NCI-H1092 treated with DMSO at 0.1 percent for 48 hours (cell line): Measurements from ENCODE around the gene MICAL2.

Experiments used
- DNase-seq: peaks from one replicate; lab custom pipeline; 2025; lab: John Stamatoyannopoulos, UW

Gene MICAL2

GRCh38 chr11:12272821-12273617 lies 162.6 kb downstream of the MICAL2 start:
- DNase-seq: no peak

- no peak for DNase-seq
These were observed 163.2 kb downstream of the MICAL2 start for GRCh38 chr11:12273618-12273995.

GRCh38 chr11:12274056-12274455 lies 163.7 kb downstream of the MICAL2 start:
- no peak for DNase-seq

- DNase-seq: no peak
These were observed 164.3 kb downstream of the MICAL2 start for GRCh38 chr11:12274558-12275197.

GRCh38 chr11:12275818-12276217 lies 165.4 kb downstream of the MICAL2 start:
- no peak for DNase-seq

- no peak for DNase-seq
These were observed 166.0 kb downstream of the MICAL2 start for GRCh38 chr11:12276356-12276755.

- DNase-seq: no peak
These were observed 166.6 kb downstream of the MICAL2 start for GRCh38 chr11:12276831-12277475.

- DNase-seq: no peak
These were observed 168.6 kb downstream of the MICAL2 start for GRCh38 chr11:12278766-12279671.

GRCh38 chr11:12279672-12280108 lies 169.3 kb downstream of the MICAL2 start:
- DNase-seq: no peak

GRCh38 chr11:12280199-12280837 lies 169.9 kb downstream of the MICAL2 start:
- DNase-seq: no peak

GRCh38 chr11:12280838-12281565 lies 170.6 kb downstream of the MICAL2 start:
- no peak for DNase-seq

GRCh38 chr11:12281571-12282478 lies 171.4 kb downstream of the MICAL2 start:
- DNase-seq: peak; percentile 82

GRCh38 chr11:12282676-12283075 lies 172.3 kb downstream of the MICAL2 start:
- no peak for DNase-seq

GRCh38 chr11:12284316-12285050 lies 174.1 kb downstream of the MICAL2 start:
- DNase-seq: no peak

- DNase-seq: no peak
These were observed 174.7 kb downstream of the MICAL2 start for GRCh38 chr11:12285106-12285505.

- no peak for DNase-seq
These were observed 175.4 kb downstream of the MICAL2 start for GRCh38 chr11:12285811-12286222.

- DNase-seq: no peak
These were observed 176.2 kb downstream of the MICAL2 start for GRCh38 chr11:12286606-12287005.

GRCh38 chr11:12287009-12287373 lies 176.6 kb downstream of the MICAL2 start:
- no peak for DNase-seq
